HG03354 (cell line): ENCODE measurements around the gene STXBP6.
"Not testable (repeated sequence)": the region's sequence is repeated elsewhere in the genome, so short reads cannot be mapped to it uniquely, and the experiment has no call there.

Experiments
- ATAC-seq: cut with Tn5 transposase; IDR thresholded peaks from one replicate; pipeline ENCODE4 v1.9.1; 2021; ENCODE audit warnings: mild to moderate bottlenecking; ENCODE audit not compliant: unreplicated experiment, poor library complexity, severe bottlenecking

Gene STXBP6

GRCh38 chr14:24816929-24817211 is 233.1 kb downstream of the STXBP6 start:
- ATAC-seq = no peak

- ATAC-seq = no peak
Measured at GRCh38 chr14:24816011-24816928, 233.7 kb downstream of the STXBP6 start.

- no peak for ATAC-seq
Measured at GRCh38 chr14:24815543-24815942, 234.4 kb downstream of the STXBP6 start.

- no peak for ATAC-seq
Measured at GRCh38 chr14:24814944-24815343, 235.0 kb downstream of the STXBP6 start.

GRCh38 chr14:24814346-24814745 is 235.6 kb downstream of the STXBP6 start:
- ATAC-seq = no peak

- no peak for ATAC-seq
Measured at GRCh38 chr14:24813819-24814259, 236.1 kb downstream of the STXBP6 start.

GRCh38 chr14:24813089-24813815 is 236.7 kb downstream of the STXBP6 start:
- ATAC-seq = no peak

- no peak for ATAC-seq
Measured at GRCh38 chr14:24809135-24809534, 240.8 kb downstream of the STXBP6 start.

- no peak for ATAC-seq
Measured at GRCh38 chr14:24808412-24808811, 241.5 kb downstream of the STXBP6 start.

GRCh38 chr14:24806061-24806678 is 243.8 kb downstream of the STXBP6 start:
- ATAC-seq = peak; percentile 76

- no peak for ATAC-seq
Measured at GRCh38 chr14:24804552-24805212, 245.3 kb downstream of the STXBP6 start.

GRCh38 chr14:24803933-24804494 is 245.9 kb downstream of the STXBP6 start:
- ATAC-seq = no peak

- ATAC-seq = not testable (repeated sequence)
Measured at GRCh38 chr14:24803426-24803825, 246.5 kb downstream of the STXBP6 start.

- no peak for ATAC-seq
Measured at GRCh38 chr14:24802236-24802635, 247.7 kb downstream of the STXBP6 start.

GRCh38 chr14:24801024-24801423 is 248.9 kb downstream of the STXBP6 start:
- no peak for ATAC-seq

GRCh38 chr14:24798911-24799462 is 251.0 kb downstream of the STXBP6 start:
- peak; percentile 64 for ATAC-seq

GRCh38 chr14:24795406-24795805 is 254.5 kb downstream of the STXBP6 start:
- no peak for ATAC-seq

GRCh38 chr14:24794644-24795305 is 255.2 kb downstream of the STXBP6 start:
- ATAC-seq = no peak

- ATAC-seq = no peak
Measured at GRCh38 chr14:24790196-24790595, 259.8 kb downstream of the STXBP6 start.
